ENCODE data around the gene BICD1.

The BICD1 gene

GRCh38 chr12:32360956-32361355 lies 254.3 kb downstream of the BICD1 start:
- no peak for DNase-seq

- DNase-seq: no peak
These were observed 256.2 kb downstream of the BICD1 start for GRCh38 chr12:32362892-32363291.

GRCh38 chr12:32365473-32366064 lies 258.9 kb downstream of the BICD1 start:
- peak; percentile 45 for DNase-seq

- no peak for DNase-seq
These were observed 260.1 kb downstream of the BICD1 start for GRCh38 chr12:32366714-32367113.

- no peak for DNase-seq
These were observed 260.7 kb downstream of the BICD1 start for GRCh38 chr12:32367381-32367780.

- DNase-seq: no peak
These were observed 262.6 kb downstream of the BICD1 start for GRCh38 chr12:32369202-32369601.

- DNase-seq: no peak
These were observed 270.9 kb downstream of the BICD1 start for GRCh38 chr12:32377344-32378055.

GRCh38 chr12:32379213-32379612 lies 272.6 kb downstream of the BICD1 start:
- DNase-seq: no peak

GRCh38 chr12:32379667-32380066 lies 273.0 kb downstream of the BICD1 start:
- no peak for DNase-seq

GRCh38 chr12:32382226-32382625 lies 275.6 kb downstream of the BICD1 start:
- no peak for DNase-seq

- DNase-seq: peak; percentile 63
These were observed 284.0 kb downstream of the BICD1 start for GRCh38 chr12:32390572-32391219.

GRCh38 chr12:32395026-32395425 lies 288.4 kb downstream of the BICD1 start:
- no peak for DNase-seq

- peak; percentile 30 for DNase-seq
These were observed 291.0 kb downstream of the BICD1 start for GRCh38 chr12:32397696-32398095.

- no peak for DNase-seq
These were observed 291.5 kb downstream of the BICD1 start for GRCh38 chr12:32398181-32398580.

GRCh38 chr12:32398816-32399369 lies 292.2 kb downstream of the BICD1 start:
- DNase-seq: no peak

- peak; percentile 82 for DNase-seq
These were observed 292.9 kb downstream of the BICD1 start, which contains the start of gene FGD4 for GRCh38 chr12:32399370-32400113. TSS of gene FGD4 (plus strand) at chr12:32399558.

GRCh38 chr12:32400114-32400672 lies 293.5 kb downstream of the BICD1 start:
- DNase-seq: no peak

- no peak for DNase-seq
These were observed 294.2 kb downstream of the BICD1 start for GRCh38 chr12:32400866-32401265.

- no peak for DNase-seq
These were observed 295.5 kb downstream of the BICD1 start for GRCh38 chr12:32402170-32402569.

- DNase-seq: no peak
These were observed 296.3 kb downstream of the BICD1 start for GRCh38 chr12:32402946-32403345.

GRCh38 chr12:32407795-32408194 lies 301.1 kb downstream of the BICD1 start:
- DNase-seq: no peak

- DNase-seq: no peak
These were observed 306.8 kb downstream of the BICD1 start for GRCh38 chr12:32413412-32413811.

- no peak for DNase-seq
These were observed 311.6 kb downstream of the BICD1 start for GRCh38 chr12:32418221-32418620.
